D341Med (cell line): Measurements from ENCODE around the gene TLDC2.

Experiments used
- DNase-seq: peaks from one replicate; pipeline ENCODE4 v3.0.0; 2012; ENCODE audit warnings: low spot score

TLDC2 gene

DNA sequence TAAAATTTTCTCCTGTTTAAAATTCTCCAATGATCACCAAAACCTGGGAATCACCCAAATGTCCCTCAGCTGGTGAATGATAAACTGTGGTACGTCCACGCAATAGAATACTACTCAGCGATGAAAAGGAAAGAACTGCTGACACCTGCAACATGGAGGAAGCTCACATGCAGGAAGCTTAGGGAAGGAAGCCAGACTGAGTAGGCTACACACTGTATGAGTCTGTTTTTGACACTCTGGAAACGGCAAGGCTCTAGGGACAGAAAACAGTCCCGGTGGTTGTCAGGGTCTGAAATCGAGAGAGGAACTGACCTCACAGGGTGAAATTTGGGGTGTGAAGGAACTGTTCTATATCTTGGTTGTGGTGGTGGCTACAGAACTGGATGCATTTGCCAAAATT is 25.2 kb upstream of the TLDC2 start:
- no peak for DNase-seq

DNA sequence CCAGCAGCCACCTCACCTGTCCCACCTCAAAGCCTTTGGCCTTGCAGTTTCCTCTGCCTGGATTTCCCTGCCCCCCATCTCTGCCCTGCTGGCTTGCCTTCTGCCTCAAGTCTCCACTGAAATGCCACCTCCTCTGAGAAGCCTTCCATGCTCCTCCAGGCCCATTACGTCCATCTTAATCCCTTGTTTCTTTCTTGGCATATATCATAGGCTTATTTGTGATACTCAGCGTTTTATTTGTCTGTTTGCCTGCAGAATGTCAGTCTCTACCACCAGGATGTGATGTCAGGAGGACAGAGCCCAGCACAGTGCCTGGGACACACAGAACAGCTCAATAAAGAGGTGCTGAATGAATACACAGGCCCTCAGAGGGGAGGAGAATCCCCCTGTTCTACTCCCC is 24.4 kb upstream of the TLDC2 start:
- DNase-seq, result no peak

DNA sequence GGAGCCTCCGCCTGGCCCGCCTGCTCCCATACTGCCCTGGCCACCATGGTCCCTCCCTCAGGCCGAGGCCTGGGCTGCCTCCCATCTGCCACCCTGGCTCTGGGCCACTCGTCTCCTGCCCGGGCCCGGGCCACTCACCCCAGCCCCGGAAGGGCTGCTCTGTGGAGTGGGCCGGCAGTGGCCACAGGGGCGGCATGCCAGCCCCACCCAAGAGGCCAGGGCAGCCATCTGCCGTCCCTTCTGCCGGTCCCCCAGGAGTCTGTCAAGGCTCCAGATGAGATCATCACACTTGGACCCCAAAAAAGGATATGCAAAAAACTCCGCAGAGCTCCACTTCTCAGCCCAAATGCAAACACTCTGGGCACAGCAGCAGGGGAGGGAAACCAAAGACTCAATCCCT is 23.8 kb upstream of the TLDC2 start:
- DNase-seq, result no peak

DNA sequence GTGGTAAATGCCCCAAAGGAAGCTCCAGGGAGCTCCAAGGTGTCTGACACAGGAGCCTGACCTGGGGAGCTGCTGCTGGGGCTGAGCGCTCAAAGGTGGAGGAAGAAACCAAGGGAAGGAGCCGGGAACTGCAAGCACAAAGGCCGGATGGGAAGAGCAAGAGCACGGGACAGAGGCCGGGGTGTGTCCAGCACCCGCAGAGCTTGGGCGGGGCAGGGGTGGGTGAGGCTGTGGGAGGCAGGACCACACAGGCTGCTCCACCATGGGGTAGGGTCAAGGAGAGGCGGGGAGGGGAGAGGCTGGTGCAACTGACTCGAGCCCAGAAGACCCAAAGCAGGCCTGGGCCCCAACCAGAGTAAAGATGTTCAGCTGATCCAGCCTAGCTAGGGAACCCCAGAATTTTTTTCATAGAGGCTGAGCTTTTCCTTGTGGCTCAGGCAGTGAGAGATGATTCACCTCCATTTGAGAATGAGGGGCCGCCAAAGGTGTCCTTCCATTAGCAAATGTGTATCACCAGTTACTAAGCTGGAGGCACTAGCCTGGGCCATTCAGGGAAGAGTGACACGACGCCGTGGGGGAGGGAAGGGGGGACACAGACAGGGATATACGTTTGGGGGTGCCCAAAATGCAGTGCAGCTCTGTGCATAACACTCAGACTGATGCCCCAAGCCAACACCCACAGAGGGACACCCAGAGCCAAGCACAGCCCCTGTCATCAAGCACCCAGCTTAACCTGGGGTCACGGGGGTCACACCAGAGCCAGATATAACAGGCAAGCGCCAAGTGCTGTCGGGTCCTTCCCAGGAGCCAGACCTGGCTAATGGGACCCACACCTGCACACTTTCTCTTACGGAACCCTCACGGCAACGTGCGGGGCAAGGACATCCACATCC is 21.3 kb upstream of the TLDC2 start:
- no peak for DNase-seq

DNA sequence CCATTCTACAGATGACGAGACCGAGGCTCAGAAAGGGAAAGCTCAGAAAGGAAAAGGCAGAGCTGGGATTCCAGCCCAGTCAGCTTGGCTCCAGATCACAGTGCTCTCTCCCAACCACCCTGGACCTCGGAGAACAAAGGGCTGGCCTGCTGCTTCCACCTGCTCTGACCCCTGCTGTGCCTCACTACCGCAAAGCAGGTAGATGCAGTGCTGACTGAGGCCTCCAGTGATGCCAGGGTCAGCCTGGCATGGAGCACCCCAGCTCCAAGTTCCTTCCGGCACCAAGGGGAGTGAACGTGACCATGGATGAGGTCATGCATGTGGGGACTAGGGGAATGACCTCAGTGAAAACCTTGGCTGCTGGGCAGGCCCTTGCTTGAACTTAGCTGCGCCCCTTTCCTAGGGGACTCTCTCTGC is 20.7 kb upstream of the TLDC2 start:
- DNase-seq, result no peak

DNA sequence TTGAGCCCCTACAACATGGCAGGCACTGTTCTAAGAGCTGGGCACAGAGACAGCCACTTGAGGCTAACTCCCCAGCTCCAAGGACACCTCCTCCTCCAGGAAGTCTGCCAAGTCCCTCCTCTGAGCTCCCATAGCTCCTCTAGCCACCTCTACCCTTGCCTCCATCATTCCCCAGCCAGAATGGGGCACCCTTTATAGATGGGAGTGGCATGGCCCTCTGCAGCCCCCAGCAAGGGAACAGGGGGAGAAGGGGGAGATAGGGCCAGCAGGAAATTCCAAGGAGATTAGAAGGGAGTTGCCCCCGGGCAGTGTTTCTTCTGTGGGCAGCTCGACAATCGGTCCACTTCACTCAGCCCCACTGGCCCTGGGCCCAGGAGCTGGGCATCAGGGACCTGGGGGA is 19.7 kb upstream of the TLDC2 start:
- DNase-seq, result no peak

DNA sequence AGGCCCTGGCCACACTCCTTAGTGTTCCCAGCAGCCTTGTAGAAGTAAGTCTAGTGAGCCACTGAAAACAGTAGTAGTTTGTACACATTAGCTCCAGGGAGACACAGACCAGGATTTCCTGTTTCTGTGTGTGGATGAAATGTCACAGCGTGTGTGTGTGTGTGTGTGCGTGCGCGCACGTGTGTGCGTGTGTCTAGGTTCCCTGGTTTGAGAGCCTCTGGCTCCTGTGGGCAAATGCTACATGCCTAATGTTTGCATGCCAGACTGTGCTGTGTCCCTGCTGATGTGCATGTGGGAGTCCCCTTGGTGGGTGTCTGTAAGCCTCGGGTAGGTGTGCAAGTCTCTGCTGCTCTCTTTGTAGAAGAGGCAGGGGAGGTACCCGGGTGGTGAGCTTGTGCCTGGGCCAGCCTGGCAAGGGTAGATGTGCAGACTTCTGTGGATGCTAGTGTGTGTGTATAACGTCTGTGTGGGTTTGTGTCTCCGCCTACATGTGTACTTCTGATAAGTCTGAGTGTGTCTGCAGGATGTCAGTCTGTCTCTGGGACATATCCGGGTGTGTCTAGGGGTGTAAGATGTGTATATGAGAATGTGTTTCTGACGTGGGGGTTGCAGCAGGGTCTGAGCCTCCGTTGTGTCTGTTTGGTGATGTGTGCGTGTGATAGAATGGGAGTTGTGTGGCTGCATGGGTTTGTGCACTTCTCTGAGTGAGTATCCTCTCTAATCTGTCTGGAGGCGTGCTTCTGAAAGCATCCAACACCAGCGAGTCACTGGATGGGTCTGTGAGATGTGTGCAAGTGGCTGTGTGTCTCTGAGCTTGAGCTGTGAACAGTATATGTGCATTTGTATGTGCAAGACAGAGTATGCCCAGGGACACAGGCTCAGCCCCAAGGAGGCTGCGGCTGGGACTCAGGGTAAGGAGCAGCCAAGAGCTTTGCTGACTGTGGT is 19.0 kb upstream of the TLDC2 start:
- DNase-seq, result no peak

DNA sequence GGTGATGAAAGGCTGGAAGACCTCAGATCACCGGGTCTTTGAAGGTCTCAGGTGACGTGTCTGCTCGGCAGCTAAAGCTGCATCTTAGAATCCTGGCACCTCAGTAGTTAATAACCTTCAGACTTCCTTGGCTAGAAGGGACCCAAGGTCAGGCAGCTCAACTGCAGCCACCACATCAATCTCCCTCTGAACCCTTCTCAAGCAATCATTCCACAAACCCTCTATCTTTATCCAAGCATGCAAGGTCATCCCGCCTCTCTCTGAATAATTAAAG is 16.7 kb upstream of the TLDC2 start:
- DNase-seq, result no peak

DNA sequence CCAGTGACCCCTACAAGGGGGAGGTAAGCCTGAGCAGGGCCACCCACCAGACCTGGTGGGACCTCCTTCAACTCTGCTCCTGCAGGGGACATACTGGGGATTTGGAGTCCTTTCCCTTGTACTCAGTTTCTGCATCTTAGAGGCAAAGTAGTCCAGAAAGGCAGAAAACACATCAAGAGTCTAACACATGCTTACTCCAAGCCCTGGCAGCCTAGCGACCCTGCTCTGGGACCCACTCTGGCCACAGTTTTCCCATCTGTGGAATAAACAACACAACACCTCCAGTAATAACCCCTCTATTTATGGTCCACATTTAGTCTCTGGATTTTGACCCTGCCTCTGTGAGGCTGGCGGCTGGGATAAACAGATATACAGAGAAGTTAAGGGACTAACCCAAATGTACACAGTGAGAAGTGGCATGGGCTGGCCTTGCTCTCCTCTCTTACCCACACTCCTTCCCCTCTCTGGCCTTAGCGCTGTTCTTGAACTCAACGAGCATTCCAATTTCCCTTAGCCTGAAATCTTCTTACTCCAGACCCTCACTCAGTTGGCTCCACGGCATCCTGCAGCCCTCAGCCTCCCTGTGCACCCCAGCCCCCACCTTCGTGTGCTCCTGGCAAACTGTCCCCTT is 16.1 kb upstream of the TLDC2 start:
- DNase-seq, result no peak

DNA sequence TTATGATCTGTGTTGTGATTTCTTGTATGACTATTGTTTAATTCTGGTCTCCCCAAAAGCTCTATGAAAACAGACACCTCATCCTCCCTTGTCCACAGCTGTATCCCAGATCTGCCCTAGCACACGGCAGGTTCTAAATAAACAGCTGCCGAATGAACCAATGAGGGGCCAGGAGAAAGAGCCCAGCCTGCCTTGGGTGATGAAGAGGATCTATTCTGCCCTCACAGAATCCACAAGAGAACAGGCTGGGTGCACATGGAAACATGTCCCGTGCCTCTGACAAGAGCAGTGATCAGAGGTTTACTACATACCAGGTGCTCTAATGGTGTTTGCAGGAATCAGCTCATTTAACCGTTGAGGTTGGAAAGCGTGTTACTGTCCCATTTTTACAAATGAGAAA is 15.6 kb upstream of the TLDC2 start:
- no peak for DNase-seq

DNA sequence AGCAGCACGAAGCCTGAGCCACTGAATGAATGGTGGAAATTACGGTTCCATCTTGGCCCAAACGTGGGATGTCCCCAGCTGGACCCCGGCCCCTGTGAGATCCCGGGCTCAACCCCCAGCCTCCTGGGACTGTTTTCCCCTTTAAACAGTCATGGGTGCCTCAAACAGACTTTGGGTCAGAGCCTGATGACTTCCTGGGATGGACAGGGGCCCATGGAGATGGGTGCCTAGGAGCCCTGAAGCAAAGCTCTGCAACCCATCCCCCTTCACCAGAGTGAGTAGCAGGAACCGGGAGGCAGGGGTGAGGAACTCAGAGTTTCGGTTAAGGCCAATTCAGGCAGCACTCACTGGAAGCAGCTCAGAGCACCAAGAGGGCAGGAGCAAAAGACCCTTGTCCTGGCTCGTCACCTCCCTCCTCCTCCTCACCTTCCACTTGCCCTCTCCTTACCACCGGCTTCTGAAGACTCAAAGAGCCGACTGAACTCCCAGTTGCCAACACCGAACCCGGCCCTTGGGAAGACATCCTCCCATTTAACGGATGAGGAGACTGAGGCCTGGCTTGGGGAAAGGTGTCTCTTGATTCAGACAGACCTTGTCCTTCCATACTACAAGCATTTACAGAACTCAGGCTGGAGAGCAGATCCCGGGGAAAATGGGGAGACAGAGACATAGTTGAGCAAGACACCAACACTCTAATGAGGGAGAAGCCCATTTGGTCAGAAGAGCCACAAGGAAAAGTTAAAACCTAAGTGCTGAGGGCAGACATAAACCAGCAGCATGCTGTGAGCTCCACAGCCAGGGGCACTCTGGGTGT is 14.9 kb upstream of the TLDC2 start:
- no peak for DNase-seq

DNA sequence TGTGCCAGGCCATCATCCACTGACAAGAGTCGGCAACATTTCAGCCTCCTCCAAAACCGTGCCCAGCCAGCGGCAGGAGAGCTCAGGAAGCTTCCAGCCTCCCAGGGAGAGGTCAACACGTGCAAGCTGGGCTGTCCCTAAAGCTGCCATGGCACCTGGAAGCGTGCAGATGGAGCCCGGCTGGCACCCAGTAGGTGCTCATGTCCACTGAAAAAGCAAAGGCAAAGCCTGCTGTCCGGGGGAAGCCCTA is 14.4 kb upstream of the TLDC2 start:
- DNase-seq, result no peak

DNA sequence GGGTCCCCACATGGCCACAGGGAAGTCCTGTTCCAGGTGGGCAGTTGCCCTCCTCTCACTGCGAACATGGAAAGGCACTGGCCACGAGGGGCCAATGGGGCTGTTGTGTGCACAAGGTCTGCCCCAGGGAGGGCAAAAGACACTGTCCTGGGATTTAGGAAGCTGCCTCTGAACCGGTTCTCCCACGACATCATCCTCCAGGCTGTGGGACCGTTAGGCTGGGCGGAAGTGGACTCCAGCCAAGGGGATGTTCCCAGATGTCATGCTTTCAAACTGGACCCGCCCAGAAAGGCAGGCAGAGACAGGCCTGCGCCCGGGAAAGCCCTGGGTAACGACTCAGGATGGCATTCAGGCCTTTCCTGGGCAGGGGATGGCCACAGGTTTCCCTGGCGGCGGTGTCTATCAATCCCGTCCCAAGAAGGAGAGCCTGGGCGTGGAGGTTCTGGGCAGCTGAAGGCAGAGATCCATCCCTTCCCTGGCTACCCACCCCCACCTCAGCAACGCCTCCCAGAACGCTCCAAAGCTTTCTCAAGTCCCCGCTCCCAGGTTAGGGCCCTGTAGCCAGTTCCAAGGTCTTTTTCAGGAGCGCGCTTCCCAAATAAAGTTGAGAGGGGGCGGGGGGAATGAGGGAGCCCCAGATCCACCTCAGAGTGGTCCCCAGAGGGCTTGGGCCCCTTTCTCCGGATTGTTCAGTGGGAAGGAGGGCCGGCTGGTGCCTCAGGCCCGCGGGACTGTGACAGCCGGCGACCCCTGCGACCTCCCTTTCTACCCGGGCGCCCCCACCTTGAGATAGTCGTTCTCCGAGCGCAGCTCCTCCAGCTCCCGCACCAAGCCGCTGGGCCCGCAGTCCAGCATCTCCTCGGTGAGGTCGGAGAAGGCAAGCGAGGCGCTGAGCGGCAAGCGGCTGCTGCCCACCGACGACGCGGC is 13.8 kb upstream of the TLDC2 start:
- peak; percentile 81 for DNase-seq

DNA sequence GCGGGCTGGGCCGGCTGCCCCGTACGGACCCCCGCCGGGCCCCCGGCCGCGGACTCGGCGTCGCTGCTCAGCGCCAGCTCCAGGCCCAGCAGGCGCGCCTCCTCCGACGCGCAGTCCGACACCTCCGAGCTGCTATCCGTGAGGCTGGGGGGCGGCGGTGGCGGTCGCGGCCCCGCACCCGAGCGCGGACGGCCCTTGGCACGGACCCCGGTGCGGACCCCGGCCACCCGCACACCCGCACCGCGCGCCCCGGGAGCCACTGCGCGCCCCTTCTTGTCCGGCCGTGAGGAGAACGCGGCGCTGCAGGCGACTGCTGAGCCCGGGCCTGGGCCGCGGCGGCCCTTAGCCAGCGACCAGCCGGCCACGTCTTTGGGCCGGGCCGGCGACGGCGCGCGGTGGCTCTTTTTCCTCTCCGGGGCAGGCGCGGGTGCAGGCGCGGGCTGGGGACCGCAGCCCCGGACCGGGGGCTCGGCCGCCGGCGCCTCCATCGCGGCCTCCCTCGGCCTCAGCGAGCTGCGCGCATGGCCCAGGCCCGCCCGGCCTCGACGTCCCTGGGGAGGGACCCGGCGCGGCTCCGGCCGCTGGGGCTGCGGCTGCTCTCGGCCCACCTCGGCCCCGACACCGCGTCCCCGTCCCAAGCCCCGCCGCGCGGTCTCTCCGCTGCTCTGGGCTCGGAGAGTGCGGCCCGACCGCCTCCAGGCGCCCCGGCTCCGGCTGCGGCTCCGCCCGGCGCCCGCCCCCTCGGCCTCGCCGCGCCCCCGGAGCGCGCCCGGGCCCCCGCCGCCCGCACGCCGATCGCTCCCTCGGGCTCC is 12.9 kb upstream of the TLDC2 start:
- DNase-seq, result no peak

DNA sequence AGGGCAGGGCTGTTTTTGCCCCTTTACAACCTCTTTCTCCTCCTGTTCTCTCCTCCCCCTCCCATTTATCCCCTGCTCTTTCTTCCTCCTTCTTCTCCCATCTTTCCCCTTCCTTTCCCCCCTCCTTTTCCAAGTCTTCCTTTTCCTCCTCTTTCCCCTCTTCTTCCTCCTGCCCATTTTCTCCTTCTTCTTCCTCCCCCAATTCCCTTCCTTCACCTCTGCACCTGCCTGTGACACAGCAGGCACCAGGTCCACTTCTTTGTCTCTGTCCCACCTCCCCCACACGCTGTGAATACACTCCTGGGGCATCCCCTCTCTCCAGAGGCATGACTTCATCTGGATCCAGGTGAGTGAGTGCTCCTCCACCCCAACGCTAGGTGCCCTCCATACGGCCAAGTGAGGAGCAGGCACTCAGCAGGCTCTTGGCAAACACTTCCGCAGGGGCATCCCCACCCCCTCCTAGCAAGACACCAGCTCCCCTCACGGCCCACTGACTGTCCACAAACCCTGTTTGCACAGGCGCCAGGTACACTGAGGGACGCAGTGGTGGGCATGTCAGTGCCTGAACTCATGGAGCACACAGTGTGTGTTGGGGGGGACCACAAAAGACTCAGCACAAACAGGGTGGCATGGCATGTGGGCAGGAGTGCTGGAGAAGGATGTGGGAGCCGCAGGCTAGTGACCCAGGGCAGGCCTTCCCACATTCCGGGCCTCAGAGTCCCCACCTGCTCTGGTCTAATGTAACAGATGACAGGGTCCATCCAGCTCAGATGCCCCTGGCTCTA is 10.7 kb upstream of the TLDC2 start:
- DNase-seq, result no peak

DNA sequence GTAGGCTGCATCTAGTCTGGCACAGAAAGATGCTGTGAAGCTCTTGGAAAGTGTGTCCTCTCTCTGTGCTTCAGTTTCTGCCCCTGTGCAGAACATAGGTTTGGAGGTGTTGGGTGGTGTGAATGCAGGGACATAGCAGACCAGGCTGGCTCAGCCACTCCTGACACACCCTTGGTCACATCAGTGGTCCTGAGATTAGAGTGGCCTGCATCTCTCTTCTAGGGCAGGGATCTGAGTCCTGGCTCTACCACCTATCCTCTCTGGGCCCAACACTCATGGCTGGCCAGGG is 10.1 kb upstream of the TLDC2 start:
- no peak for DNase-seq

DNA sequence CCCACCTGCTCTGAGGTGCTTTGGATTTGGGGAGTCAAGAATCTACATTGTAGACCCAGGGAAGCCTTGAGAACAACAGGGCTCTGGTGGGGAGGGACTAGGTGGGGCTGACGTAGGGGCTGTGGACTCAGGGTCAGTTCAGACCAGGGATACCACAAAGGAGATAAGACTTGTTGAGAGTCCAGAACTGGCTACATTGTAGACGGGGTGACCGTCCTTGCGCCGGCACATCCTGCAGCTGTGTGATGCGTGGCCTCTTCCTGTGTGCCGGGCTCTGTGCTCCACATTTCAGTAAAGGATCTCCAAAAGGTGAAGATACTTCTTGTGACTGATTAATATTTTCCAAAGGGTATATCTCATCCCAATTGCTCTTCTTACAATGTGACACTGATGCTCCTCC is 9.8 kb upstream of the TLDC2 start:
- no peak for DNase-seq

DNA sequence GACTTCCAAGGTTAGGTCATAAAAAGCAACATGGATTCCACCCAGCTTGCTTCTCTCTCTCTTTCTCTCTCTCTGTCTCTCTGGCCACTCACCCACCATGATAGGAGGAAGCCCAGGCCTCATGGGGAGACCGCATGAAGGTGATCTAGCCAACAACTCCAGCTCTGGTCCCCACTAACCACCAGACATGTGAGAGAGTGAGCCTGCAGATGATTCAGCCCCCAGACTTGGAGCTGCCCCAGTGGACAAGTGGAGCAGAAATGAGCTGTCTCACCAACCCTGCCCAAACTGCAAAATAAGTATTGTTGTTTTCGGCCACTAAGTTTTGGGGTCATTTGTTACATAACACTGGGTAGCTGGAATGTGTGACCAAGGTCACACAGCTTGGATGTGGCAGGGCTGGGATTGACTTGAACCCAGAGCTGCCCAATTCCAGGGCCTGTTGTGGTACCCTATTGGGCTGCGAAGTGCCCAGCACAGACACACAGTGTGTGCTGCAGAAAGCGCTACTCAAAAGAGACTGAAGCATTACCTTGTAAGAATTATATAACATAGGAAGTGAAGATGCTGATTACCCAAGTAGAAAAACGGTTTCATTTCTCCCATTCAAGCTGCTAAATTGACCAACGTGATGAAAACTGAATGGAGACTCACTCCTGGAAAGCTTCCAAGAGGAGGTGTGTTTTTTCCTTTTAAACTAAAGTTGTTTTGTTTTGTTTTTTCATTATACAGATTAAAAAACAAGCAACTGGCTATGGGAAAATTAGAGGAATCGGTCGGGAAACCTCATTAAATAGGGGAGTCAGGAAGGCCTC is 9.1 kb upstream of the TLDC2 start:
- no peak for DNase-seq
